ENCODE data around the gene ASPHD1. TPM values are rescaled to one million over a fixed set of nuclear protein-coding genes. Genes with fewer than 3 reads are reported as not detected.
A peak's percentile ranks its signal among the peaks of the same experiment; 100 is the strongest.

Gene ASPHD1
- total RNA-seq, 4 donors from 2014 or later: 0.40 to 1.2 (median 1.1) TPM; not detected in 1

- peak; percentile 79 for DNase-seq
- H3K4me1 ChIP-seq: peaks cover 0 to 19% (median 9%) of the 10 kb centered on the region in 4 donors
- 25 to 28% methylated on average over 9 to 11 of the region's 11 CpGs for WGBS, 2 donors (ENCODE audit: low coverage in 1 of 2)
- no peaks in the 10 kb centered on the region for H3K9me3 ChIP-seq
- intact Hi-C loops (cut with DNase I; ENCODE audit: low total_unique reads): no loop called here
- peak in 1 of 5 experiments; percentile 25 for TF ChIP-seq CTCF (IDR thresholded peaks at IDR 0.05)
- TF ChIP-seq POLR2AphosphoS5 (IDR thresholded peaks at IDR 0.05): peak in 1 of 3 donors; percentile 50
- no peak for TF ChIP-seq EP300 (IDR thresholded peaks at IDR 0.05; ENCODE audit: low read depth)
- TF ChIP-seq POLR2A (IDR thresholded peaks at IDR 0.05): peak; percentile 23
- peak overlapping the region; percentile 85 to 89 (median 88) for H3K27ac ChIP-seq
- H3K36me3 ChIP-seq: no peaks in the 10 kb centered on the region
- no peaks in the 10 kb centered on the region for H3K27me3 ChIP-seq
- no peak overlapping the region for H3K4me3 ChIP-seq
- in situ Hi-C loops (cut with MboI; ENCODE audit: low pct_ligation_motif_present in 1 of 4, low pct_unique_long_range_greater_than_20kb in 1 of 4, low sequenced_read_pairs in 3 of 4): no loop called here
Measured at GRCh38 chr16:29943846-29944799, 43.8 kb downstream of the ASPHD1 start.

- in situ Hi-C loops (cut with MboI; ENCODE audit: low pct_ligation_motif_present in 1 of 4, low pct_unique_long_range_greater_than_20kb in 1 of 4, low sequenced_read_pairs in 3 of 4): no loop called here
- no peaks in the 10 kb centered on the region for H3K36me3 ChIP-seq
- H3K27me3 ChIP-seq: no peaks in the 10 kb centered on the region
- DNase-seq: no peak
- no peaks in the 10 kb centered on the region for H3K9me3 ChIP-seq
- WGBS, 2 donors (ENCODE audit: low coverage in 1 of 2): 71 to 82% methylated on average over 2 of the region's 2 CpGs
- intact Hi-C loops (cut with DNase I; ENCODE audit: low total_unique reads): no loop called here
- peaks cover 0 to 16% (median 7%) of the 10 kb centered on the region in 4 donors for H3K4me1 ChIP-seq
- TF ChIP-seq CTCF (IDR thresholded peaks at IDR 0.05) (no peak), POLR2A (IDR thresholded peaks at IDR 0.05) (no peak), POLR2AphosphoS5 (IDR thresholded peaks at IDR 0.05) (no peak), EP300 (IDR thresholded peaks at IDR 0.05; ENCODE audit: low read depth) (no peak)
- H3K27ac ChIP-seq: no peak overlapping the region
- H3K4me3 ChIP-seq: no peak overlapping the region
Measured at GRCh38 chr16:29947897-29948296, 47.6 kb downstream of the ASPHD1 start.

- TF ChIP-seq POLR2AphosphoS5 (IDR thresholded peaks at IDR 0.05) (no peak), EP300 (IDR thresholded peaks at IDR 0.05; ENCODE audit: low read depth) (no peak), POLR2A (IDR thresholded peaks at IDR 0.05) (no peak), CTCF (IDR thresholded peaks at IDR 0.05) (no peak)
- H3K4me1 ChIP-seq: no peaks in the 10 kb centered on the region
- 92% methylated on average over 4 of the region's 4 CpGs; no CpG with 5 or more reads in 1 of the 2 donors for WGBS, 2 donors (ENCODE audit: low coverage in 1 of 2)
- H3K27ac ChIP-seq: no peak overlapping the region
- in situ Hi-C loops (cut with MboI; ENCODE audit: low pct_ligation_motif_present in 1 of 4, low pct_unique_long_range_greater_than_20kb in 1 of 4, low sequenced_read_pairs in 3 of 4): no loop called here
- intact Hi-C loops (cut with DNase I; ENCODE audit: low total_unique reads): no loop called here
- DNase-seq: no peak
- no peaks in the 10 kb centered on the region for H3K9me3 ChIP-seq
- no peaks in the 10 kb centered on the region for H3K36me3 ChIP-seq
- H3K4me3 ChIP-seq: no peak overlapping the region
- H3K27me3 ChIP-seq: no peaks in the 10 kb centered on the region
Measured at GRCh38 chr16:29950806-29951461, 50.6 kb downstream of the ASPHD1 start.

Data from transverse colon (tissue), 4 donors.